Adrenal gland (tissue), 12 donors: ENCODE data around the gene KDM1A. TPM values are rescaled to one million over a fixed set of nuclear protein-coding genes. Genes with fewer than 3 reads are reported as not detected.

ENCODE experiments used
- DNase-seq, 7 donors: peaks; one replicate each; pipeline ENCODE4 v3.0.0-alpha.2; 2019 to 2020
- H3K27ac ChIP-seq, 5 donors: fragments of 200-600 bp; sonication (generic) in 4 of 5; 1 replicate in 3 of 5; 2 replicates in 2 of 5; pipeline versions ENCODE4 v1.5.1 to v1.8.0; 2016 to 2020; ENCODE audit warnings: mild to moderate bottlenecking in 1 of 5
- H3K27me3 ChIP-seq: fragments of 200-600 bp; 2 replicates; pipeline ENCODE4 v1.8.0; 2021
- H3K36me3 ChIP-seq, 2 donors: fragments of 200-600 bp; replicated peaks in 1 of 2; 1 replicate in 1 of 2; 2 replicates in 1 of 2; pipeline versions ENCODE4 v1.5.1 to v1.8.0; 2018 to 2022
- H3K4me1 ChIP-seq, 2 donors: fragments of 200-600 bp; replicated peaks in 1 of 2; 1 replicate in 1 of 2; 2 replicates in 1 of 2; pipeline versions ENCODE4 v1.5.1 to v1.8.0; 2018 to 2021
- H3K4me3 ChIP-seq, 4 donors: fragments of 200-600 bp; sonication (generic) in 3 of 4; one replicate each; pipeline ENCODE4 v1.5.1; 2016 to 2018
- H3K9me3 ChIP-seq, 3 donors: fragments of 200-600 bp; sonication (generic) in 1 of 3; replicated peaks in 1 of 3; 1 replicate in 2 of 3; 2 replicates in 1 of 3; pipeline versions ENCODE4 v1.5.1 to v1.8.0; 2016 to 2021
- POLR2A ChIP-seq, 2 donors: fragments of 450-650 bp; IDR thresholded peaks; one replicate each; pipeline ENCODE4 v1.6.1; 2017; ENCODE audit warnings: antibody characterized with exemption in 2 of 2, mild to moderate bottlenecking in 2 of 2, moderate library complexity in 1 of 2
- WGBS, 4 donors: extraction: QIAGEN DNeasy Blood & Tissue Kit in 2 of 4; methylation state at CpG; one replicate each; pipeline versions ENCODE4 v1.1.5 to v1.1.7; 2013 to 2017; 5-methylcytosine and 5-hydroxymethylcytosine counted together
- intact Hi-C, 2 donors: fragments of 100-400 bp; cut with DNase I; formaldehyde crosslinking; loops; one replicate each; pipeline versions ENCODE4 v1.14.1 to v1.15.0; 2022 to 2023
- polyA plus RNA-seq, 3 donors: library from polyadenylated mRNA; stranded (reverse); fragments of 200-250 nt in 2 of 3; fragments of 350-450 nt in 1 of 3; fragmentation: Illumina TruSeq in 1 of 3; extraction: RNeasy Lipid Tissue Mini Kit (QIAGEN cat#74804) in 1 of 3; gene quantifications; one replicate each; pipeline ENCODE4 v1.2.3, GENCODE V29; 2013 to 2014
- total RNA-seq, 9 donors: library from RNA; depleted of rRNA in 4 of 9; stranded (reverse); fragments of >200 nt in 4 of 9; fragments of 120-200 nt in 1 of 9; fragmentation: NEBNext Ultra II Directional in 1 of 9; extraction: Animal tissue kit (Norgen Biotek cat#: 25700) in 1 of 9; gene quantifications; one replicate each; pipeline versions ENCODE4 v1.1.0 to v1.2.4, GENCODE V29; 2013 to 2023
- TF ChIP-seq, protein P1 (sequence below), 6 experiments: fragments of 450-650 bp in 4 of 6; fragments of 200-600 bp in 2 of 6; sonication (generic) in 1 of 6; IDR thresholded peaks; 1 replicate in 5 of 6; 2 replicates in 1 of 6; pipeline versions ENCODE4 v1.5.1 to v1.8.0; 2016 to 2021; ENCODE audit warnings: antibody characterized with exemption in 6 of 6, mild to moderate bottlenecking in 2 of 6, moderate library complexity in 1 of 6
- donor health status: healthy with polysubstance abuse.
- donor health status: Bipolar disorder and iron deficiency.
- donor health status: DM: yes; HTN: yes; CAD: no.
- donor health status: DM: no; HTN: no; CAD: no.
- donor health status: DM: no; HTN: no; CAD: no.
- donor health status: DM: yes; HTN: yes; CAD: no.

Gene KDM1A
- total and polyA plus RNA-seq, 12 donors, result 25.3 to 87.1 (median 57.8) TPM

DNA sequence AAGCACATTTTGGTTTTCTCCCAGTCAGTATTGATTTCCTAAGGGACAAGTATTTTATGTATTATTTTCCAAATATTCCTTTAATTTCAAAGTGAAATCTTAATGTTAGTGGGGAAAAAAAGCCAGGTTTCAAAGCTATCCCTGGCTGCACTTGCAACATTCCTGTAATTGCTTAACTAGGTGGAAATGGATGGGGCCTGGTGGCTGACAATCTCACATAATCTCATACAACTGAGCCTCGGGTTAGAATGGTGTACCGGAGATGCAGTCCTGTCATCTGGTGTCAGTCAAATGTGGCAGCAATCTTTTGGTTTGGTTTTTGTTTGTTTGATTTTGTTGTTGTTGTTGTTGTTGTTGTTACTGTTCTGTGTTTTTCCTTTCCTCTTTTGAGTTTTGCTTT is 46.1 kb downstream of the KDM1A start:
- Histone ChIP-seq H3K36me3 (peaks cover 0 to 34% of the 10 kb centered on the region in 2 donors), H3K9me3 (no peaks in the 10 kb centered on the region), H3K27me3 (no peaks in the 10 kb centered on the region), H3K4me1 (no peaks in the 10 kb centered on the region), H3K27ac (no peak overlapping the region), H3K4me3 (no peak overlapping the region)
- TF ChIP-seq, protein P1, sequence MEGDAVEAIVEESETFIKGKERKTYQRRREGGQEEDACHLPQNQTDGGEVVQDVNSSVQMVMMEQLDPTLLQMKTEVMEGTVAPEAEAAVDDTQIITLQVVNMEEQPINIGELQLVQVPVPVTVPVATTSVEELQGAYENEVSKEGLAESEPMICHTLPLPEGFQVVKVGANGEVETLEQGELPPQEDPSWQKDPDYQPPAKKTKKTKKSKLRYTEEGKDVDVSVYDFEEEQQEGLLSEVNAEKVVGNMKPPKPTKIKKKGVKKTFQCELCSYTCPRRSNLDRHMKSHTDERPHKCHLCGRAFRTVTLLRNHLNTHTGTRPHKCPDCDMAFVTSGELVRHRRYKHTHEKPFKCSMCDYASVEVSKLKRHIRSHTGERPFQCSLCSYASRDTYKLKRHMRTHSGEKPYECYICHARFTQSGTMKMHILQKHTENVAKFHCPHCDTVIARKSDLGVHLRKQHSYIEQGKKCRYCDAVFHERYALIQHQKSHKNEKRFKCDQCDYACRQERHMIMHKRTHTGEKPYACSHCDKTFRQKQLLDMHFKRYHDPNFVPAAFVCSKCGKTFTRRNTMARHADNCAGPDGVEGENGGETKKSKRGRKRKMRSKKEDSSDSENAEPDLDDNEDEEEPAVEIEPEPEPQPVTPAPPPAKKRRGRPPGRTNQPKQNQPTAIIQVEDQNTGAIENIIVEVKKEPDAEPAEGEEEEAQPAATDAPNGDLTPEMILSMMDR (IDR thresholded peaks at IDR 0.05), result no peak
- no peak for TF ChIP-seq POLR2A (IDR thresholded peaks at IDR 0.05)
- WGBS, 4 donors, result 88 to 93% (median 91%) methylated on average over 2 of the region's 2 CpGs
- no peak for DNase-seq
- intact Hi-C loops, result no loop called here

DNA sequence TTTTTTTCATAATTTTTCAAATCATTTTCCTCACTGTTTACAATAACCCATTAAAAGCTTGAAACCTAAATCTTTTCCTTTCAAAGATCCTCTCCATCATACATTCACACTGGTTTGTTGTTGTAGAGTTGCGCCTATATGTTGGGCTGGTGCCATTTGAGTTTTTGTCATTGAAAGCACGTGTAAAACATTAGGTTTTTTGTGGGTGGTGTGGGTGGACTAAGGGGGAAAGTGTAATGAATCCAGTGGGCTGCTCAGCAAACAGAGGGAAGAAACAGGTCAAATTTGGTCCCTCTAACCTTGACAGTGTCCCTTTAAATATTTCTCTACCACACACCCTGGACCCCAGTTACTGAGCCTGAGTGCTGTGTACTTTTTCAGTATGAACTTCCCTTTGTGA is 46.8 kb downstream of the KDM1A start:
- Histone ChIP-seq H3K9me3 (no peaks in the 10 kb centered on the region), H3K4me1 (no peaks in the 10 kb centered on the region), H3K27me3 (no peaks in the 10 kb centered on the region), H3K4me3 (no peak overlapping the region), H3K27ac (no peak overlapping the region), H3K36me3 (peaks cover 0 to 33% of the 10 kb centered on the region in 2 donors)
- 86 to 96% (median 91%) methylated on average over 2 of the region's 2 CpGs for WGBS, 4 donors
- TF ChIP-seq POLR2A (IDR thresholded peaks at IDR 0.05), result no peak
- TF ChIP-seq, protein P1 (IDR thresholded peaks at IDR 0.05), result no peak
- intact Hi-C loops, result no loop called here
- no peak for DNase-seq

DNA sequence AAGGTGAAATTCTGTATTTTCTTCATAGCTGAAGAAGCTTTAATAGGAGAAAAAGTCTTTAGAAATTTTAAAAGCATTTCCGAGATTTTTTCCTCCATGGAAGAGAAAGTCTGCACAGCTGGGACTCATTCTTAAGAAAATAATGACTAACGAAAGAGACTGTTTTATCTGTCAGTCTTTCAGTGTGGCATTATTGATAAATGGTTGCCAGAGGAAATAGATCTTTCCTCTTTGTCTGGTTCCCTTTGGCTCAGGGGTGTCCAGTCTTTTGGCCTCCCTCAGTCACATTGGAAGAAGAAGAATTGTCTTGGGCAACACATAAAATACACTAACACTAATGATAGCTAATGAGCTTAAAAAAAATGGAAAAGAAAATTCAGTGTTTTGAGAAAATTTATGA is 49.9 kb downstream of the KDM1A start:
- Histone ChIP-seq H3K4me3 (no peak overlapping the region), H3K9me3 (no peaks in the 10 kb centered on the region), H3K4me1 (no peaks in the 10 kb centered on the region), H3K36me3 (peaks cover 0 to 46% of the 10 kb centered on the region in 2 donors), H3K27ac (no peak overlapping the region), H3K27me3 (no peaks in the 10 kb centered on the region)
- no peak for DNase-seq
- intact Hi-C loops, result no loop called here
- no peak for TF ChIP-seq POLR2A (IDR thresholded peaks at IDR 0.05)
- TF ChIP-seq, protein P1 (IDR thresholded peaks at IDR 0.05), result no peak
- 79 to 85% (median 80%) methylated on average over 2 of the region's 2 CpGs for WGBS, 4 donors

DNA sequence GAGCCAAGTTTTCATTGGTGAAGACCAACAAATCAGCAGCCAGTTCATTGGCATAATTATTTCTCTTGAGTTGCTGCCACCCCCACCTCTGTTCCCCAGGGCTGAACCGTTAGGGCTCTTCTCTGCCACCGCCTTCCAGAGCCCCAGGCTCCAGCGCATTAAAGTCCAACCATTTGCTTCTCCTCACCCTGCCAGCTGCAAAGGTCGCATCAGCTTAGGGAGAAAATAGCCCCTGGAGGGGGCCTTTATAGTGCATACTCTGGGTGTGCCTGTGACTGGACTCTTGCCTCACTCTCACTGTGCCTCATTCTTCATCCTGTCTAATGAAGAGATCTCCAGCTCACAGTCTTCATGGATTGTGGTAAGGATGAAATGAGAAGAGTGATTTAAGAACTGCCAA is 50.4 kb downstream of the KDM1A start:
- no peaks in the 10 kb centered on the region for H3K4me1 ChIP-seq
- WGBS, 4 donors, result 86 to 93% (median 91%) methylated on average over 4 of the region's 4 CpGs
- TF ChIP-seq, protein P1 (IDR thresholded peaks at IDR 0.05), result no peak
- TF ChIP-seq POLR2A (IDR thresholded peaks at IDR 0.05), result no peak
- no peak overlapping the region for H3K27ac ChIP-seq
- intact Hi-C loops, result no loop called here
- DNase-seq, result no peak
- peaks cover 0 to 49% of the 10 kb centered on the region in 2 donors for H3K36me3 ChIP-seq
- H3K4me3 ChIP-seq, result no peak overlapping the region
- no peaks in the 10 kb centered on the region for H3K27me3 ChIP-seq
- no peaks in the 10 kb centered on the region for H3K9me3 ChIP-seq
